Hepatocyte (in vitro differentiated cells): ENCODE data around the gene CFAP54. TPM values are rescaled to one million over a fixed set of nuclear protein-coding genes. Genes with fewer than 3 reads are reported as not detected.

ENCODE experiments used
- DNase-seq: peaks from one replicate; pipeline ENCODE4 v3.0.0-alpha.2; 2016; ENCODE audit warnings: low spot score
- H2AFZ ChIP-seq: fragments of 200-600 bp; sonication (generic); 2 replicates; pipeline ENCODE4 v1.6.0; 2016; ENCODE audit warnings: antibody characterized with exemption, mild to moderate bottlenecking
- H3K27ac ChIP-seq: fragments of 200-600 bp; sonication (generic); 2 replicates; pipeline ENCODE4 v1.5.1; 2016; ENCODE audit warnings: mild to moderate bottlenecking
- H3K27me3 ChIP-seq: fragments of 200-600 bp; sonication (generic); 2 replicates; pipeline ENCODE4 v1.6.1; 2016
- H3K36me3 ChIP-seq: fragments of 200-600 bp; sonication (generic); replicated peaks from 2 replicates; pipeline ENCODE4 v1.5.1; 2016; ENCODE audit warnings: low read depth; ENCODE audit not compliant: insufficient read depth
- H3K4me1 ChIP-seq: fragments of 200-600 bp; sonication (generic); 2 replicates; pipeline ENCODE4 v1.5.1; 2016; ENCODE audit warnings: mild to moderate bottlenecking, moderate library complexity; ENCODE audit not compliant: insufficient read depth
- H3K4me2 ChIP-seq: fragments of 200-600 bp; sonication (generic); 2 replicates; pipeline ENCODE4 v1.6.0; 2016
- H3K4me3 ChIP-seq: fragments of 200-600 bp; sonication (generic); 2 replicates; pipeline ENCODE4 v1.5.1; 2016; ENCODE audit warnings: mild to moderate bottlenecking
- H3K79me2 ChIP-seq: fragments of 200-600 bp; sonication (generic); 2 replicates; pipeline ENCODE4 v1.6.0; 2017; ENCODE audit warnings: mild to moderate bottlenecking
- H3K9me2 ChIP-seq: fragments of 200-600 bp; sonication (generic); replicated peaks from 2 replicates; pipeline ENCODE4 v1.6.0; 2017; ENCODE audit warnings: mild to moderate bottlenecking; ENCODE audit not compliant: insufficient read depth
- H3K9me3 ChIP-seq: fragments of 200-600 bp; sonication (generic); 2 replicates; pipeline ENCODE4 v1.5.1; 2016; ENCODE audit warnings: low read depth, mild to moderate bottlenecking
- H4K20me1 ChIP-seq: fragments of 200-600 bp; sonication (generic); 2 replicates; pipeline ENCODE4 v1.6.0; 2016; ENCODE audit warnings: mild to moderate bottlenecking; ENCODE audit not compliant: insufficient read depth, poor library complexity, severe bottlenecking
- CTCF ChIP-seq: fragments of 200-600 bp; sonication (generic); IDR thresholded peaks from 2 replicates; pipeline ENCODE4 v1.5.1; 2016; ENCODE audit warnings: antibody characterized with exemption, mild to moderate bottlenecking; ENCODE audit not compliant: poor library complexity
- EZH2 ChIP-seq: fragments of 200-600 bp; sonication (generic); IDR thresholded peaks from 2 replicates; pipeline ENCODE4 v1.6.1; 2016; ENCODE audit warnings: antibody characterized with exemption, mild to moderate bottlenecking, borderline replicate concordance
- EZH2phosphoT487 ChIP-seq: fragments of 200-600 bp; sonication (generic); IDR thresholded peaks from one replicate; pipeline ENCODE4 v1.6.1; 2018; ENCODE audit warnings: antibody characterized with exemption, mild to moderate bottlenecking, low read depth, moderate library complexity; ENCODE audit not compliant: unreplicated experiment, severe bottlenecking
- WGBS: methylation state at CpG from one replicate; pipeline ENCODE4 v1.1.6; 2016; ENCODE audit warnings: low lambda C conversion rate; ENCODE audit errors: missing lambda C conversion rate; 5-methylcytosine and 5-hydroxymethylcytosine counted together
- polyA plus RNA-seq: library from polyadenylated mRNA; unstranded; fragments of >200 nt; fragmentation: Nextera tagmentation; extraction: Ambion mirVana; gene quantifications from 2 replicates; pipeline ENCODE4 v1.2.1, GENCODE V29; 2016
- total RNA-seq: library from RNA; depleted of rRNA; stranded (reverse); fragments of >200 nt; gene quantifications from 2 replicates; pipeline ENCODE4 v1.2.3, GENCODE V29; 2014

Gene CFAP54
- total and polyA plus RNA-seq, 2 experiments from 2014 or later: 0.64 to 0.67 TPM

GRCh38 chr12:96652870-96653269 lies 163.5 kb downstream of the CFAP54 start:
- 78% methylated on average over 2 of the region's 2 CpGs for WGBS
- TF ChIP-seq EZH2 (no peak), CTCF (no peak), EZH2phosphoT487 (no peak)
- no peaks in the 10 kb centered on the region for H3K79me2 ChIP-seq

GRCh38 chr12:96658075-96658474 lies 168.7 kb downstream of the CFAP54 start:
- no peak overlapping the region for H2AFZ ChIP-seq
- H3K4me1 ChIP-seq: no peaks in the 10 kb centered on the region

More at GRCh38 chr12:96652870-96653269, 163.5 kb downstream of the CFAP54 start:
- no peaks in the 10 kb centered on the region for H4K20me1 ChIP-seq
- peaks cover 3% of the 10 kb centered on the region for H3K27me3 ChIP-seq
- H3K36me3 ChIP-seq: no peaks in the 10 kb centered on the region
- no peak overlapping the region for H3K27ac ChIP-seq
- no peak overlapping the region for H3K4me2 ChIP-seq
- H2AFZ ChIP-seq: no peak overlapping the region
- no peak overlapping the region for H3K4me3 ChIP-seq
- no peaks in the 10 kb centered on the region for H3K9me2 ChIP-seq
- no peak for DNase-seq
- no peaks in the 10 kb centered on the region for H3K9me3 ChIP-seq
- H3K4me1 ChIP-seq: no peaks in the 10 kb centered on the region

GRCh38 chr12:96669786-96670185 lies 180.4 kb downstream of the CFAP54 start:
- Histone ChIP-seq H3K27ac (no peak overlapping the region), H2AFZ (no peak overlapping the region), H3K4me3 (no peak overlapping the region), H3K9me2 (no peaks in the 10 kb centered on the region), H3K4me1 (no peaks in the 10 kb centered on the region), H3K9me3 (no peaks in the 10 kb centered on the region), H4K20me1 (no peaks in the 10 kb centered on the region), H3K27me3 (no peaks in the 10 kb centered on the region), H3K4me2 (no peak overlapping the region), H3K79me2 (no peaks in the 10 kb centered on the region), H3K36me3 (no peaks in the 10 kb centered on the region)
- 90% methylated on average over 4 of the region's 4 CpGs for WGBS
- TF ChIP-seq EZH2phosphoT487 (no peak), CTCF (no peak), EZH2 (no peak)
- DNase-seq: no peak

More at GRCh38 chr12:96658075-96658474, 168.7 kb downstream of the CFAP54 start:
- no peak for DNase-seq
- no peaks in the 10 kb centered on the region for H3K9me3 ChIP-seq
- H3K9me2 ChIP-seq: no peaks in the 10 kb centered on the region
- H4K20me1 ChIP-seq: no peaks in the 10 kb centered on the region
- H3K4me2 ChIP-seq: no peak overlapping the region
- H3K4me3 ChIP-seq: no peak overlapping the region
- no peaks in the 10 kb centered on the region for H3K27me3 ChIP-seq
- no peaks in the 10 kb centered on the region for H3K36me3 ChIP-seq
- WGBS: 82% methylated on average over 1 of the region's 1 CpG
- H3K79me2 ChIP-seq: no peaks in the 10 kb centered on the region
- no peak overlapping the region for H3K27ac ChIP-seq
- TF ChIP-seq CTCF (no peak), EZH2phosphoT487 (no peak), EZH2 (no peak)
